Measurements from ENCODE around the gene METTL26.

The METTL26 gene

DNA sequence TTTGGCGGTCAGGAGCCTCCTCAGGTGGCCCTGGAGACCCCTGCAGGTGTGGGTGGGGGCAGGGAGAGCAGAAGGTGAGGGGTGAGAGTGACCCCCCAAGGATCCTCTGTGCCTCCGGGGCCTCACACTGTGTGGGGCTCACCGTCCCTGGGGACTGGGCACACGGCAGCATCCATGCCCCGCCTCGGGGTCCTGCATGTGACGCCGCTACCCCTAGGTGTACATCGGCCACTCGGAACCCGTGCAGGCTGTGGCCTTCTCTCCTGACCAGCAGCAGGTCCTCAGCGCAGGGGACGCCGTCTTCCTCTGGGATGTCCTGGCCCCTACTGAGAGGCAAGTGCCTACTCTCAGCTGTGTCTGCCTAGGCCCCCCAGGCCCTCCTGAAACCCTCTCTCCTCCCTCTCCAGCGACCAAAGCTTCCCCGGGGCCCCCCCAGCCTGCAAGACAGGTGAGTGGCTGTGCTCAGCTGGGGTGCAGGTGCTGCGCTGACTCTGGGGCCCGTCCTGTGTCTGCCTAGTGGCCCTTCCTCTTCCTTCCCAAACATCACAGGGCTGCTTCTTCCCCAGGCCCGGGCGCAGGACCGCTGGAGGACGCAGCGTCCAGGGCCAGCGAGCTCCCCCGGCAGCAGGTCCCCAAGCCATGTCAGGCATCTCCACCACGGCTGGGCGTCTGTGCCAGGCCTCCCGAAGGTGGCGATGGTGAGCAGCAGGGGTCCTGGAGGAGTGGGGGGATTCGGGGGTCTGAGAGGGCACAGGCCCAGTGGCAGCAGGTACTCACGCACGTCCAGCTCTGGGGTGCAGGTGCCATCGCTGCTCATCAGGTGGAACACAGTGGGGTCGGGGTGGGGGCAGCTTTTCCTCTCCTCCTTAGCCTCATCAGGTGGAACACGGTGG lies 22.8 kb upstream of the METTL26 start:
- no peak for DNase-seq

DNA sequence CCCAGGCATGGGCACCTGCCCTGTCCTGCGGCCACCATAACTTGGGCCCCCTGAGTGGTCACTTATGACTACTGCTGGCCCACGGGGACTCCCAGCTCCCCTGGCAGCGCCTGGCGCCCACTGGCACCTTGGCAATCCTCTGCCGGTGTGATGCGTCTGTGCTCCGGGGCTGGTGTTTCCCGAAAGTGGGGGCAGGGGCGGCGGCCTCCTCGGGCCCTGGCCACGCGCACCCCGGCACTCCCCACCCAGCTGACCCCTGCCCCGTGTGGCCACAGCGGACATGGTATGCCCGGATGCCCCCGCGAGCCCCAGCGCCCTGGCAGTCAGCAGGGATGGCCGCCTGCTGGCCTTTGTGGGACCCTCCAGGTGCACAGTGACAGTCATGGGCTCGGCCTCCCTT lies 21.4 kb upstream of the METTL26 start:
- no peak for DNase-seq

- no peak for DNase-seq
Measured at GRCh38 chr16:654034-654433, 17.9 kb upstream of the METTL26 start.

DNA sequence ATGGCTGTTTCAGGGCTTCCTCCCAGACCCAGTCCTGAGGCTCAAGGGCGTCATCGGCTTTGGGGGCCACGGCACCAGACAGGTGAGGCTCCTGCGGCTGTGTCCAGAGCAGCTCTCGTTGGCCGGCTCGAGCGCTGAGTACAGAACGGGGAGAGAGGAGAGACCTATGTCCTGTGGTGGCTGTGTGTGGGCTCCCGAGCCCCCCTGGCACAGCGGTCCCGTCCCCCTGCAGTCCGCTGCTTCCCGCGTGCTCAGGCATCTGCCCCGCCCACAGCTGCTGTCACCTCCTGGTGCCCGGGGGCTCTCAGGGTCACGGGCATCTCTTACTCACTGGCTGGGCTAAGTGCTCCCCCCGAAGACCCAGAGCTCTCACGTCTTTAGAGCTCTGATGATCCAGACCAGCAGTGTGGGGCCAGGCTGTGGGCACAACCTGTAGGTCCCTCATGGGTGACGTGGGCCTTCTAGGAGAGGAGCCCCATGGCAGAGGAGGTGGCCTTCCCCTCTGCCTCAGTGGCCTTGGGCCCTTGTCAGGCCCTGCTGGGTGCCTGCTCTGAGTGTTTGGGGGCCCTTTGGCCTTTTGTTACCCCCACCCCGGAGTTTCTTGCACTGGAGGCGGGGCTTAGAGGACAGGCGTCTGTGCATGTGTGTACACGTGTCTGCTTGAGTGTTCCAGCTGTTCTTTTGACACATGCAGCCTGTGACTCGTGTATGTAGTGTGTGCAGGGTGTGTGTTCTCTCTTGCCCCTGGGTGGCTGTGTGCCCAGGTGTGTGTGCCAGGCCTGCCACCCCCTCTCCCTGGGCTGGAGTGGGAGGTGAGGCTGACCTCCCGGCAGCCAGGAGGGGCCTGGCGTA lies 16.6 kb upstream of the METTL26 start:
- DNase-seq, result no peak

DNA sequence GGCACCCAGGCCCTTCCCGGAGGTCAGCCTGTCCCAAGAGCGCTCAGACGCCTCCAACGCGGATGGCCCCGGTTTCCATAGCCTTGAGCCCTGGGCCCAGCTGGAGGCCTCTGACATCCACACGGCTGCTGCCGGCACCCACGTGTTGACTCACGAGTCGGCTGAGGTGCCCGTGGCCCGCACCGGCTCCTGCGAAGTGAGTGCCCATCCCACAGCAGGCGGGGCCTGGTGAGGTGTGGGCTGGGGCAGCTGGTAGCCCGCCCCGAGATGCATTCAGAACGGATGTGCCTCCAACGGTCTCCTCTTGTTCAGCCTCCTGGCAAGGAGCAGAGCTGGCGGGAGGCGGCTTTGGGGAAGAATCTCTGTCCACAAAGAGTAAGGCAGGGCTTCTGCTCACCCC lies 15.7 kb upstream of the METTL26 start:
- DNase-seq, result no peak

GRCh38 chr16:649631-650030 lies 13.5 kb upstream of the METTL26 start:
- DNase-seq, result no peak

DNA sequence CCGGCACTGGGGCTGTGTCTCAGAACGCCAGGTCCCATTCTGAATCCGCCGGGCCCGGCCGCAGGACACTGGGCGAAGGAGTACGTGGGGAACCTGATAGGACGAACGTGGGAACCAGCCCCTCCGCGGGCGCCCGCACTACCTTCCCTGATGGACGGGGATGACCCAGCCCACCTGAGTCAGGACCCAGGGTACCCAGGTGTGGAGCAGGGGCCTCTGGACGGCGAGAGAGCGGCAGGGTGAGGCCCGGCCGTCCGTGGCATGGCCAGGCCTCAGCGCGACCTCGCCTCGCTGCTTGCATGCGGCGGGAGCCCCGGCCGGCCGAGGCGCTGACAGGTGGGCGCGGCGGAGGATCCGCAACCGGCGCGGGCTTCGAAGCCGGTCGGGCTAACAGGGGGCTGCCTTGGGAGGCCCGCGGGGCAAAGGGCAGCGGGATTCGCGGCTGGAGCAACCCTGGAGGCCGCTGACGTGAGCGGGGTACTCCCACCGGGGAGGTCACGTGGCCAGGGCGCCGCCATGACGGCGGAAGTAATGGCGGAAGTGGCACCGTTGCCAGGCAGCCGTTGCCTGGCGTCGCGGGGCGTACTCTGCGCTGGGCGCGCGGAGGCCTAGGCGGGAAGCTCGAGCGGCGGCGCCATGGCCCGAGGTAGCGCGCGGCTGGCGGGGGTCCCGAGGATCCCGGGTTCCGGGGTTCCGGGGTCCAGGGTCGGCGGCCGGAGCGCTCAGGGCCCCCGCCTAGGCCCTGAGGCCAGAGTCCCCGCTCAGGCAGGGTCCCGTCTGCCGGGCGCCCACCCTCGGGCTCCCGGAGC lies 12.9 kb upstream of the METTL26 start, which contains the start of gene WDR90:
Gene WDR90, plus strand, starts transcription at position 585 of the 809 bp plus-strand sequence. Its CDS starts 52 bp downstream, at position 637.
- DNase-seq, result peak; percentile 63 to 90

- DNase-seq, result peak; percentile 47 to 64
Measured at GRCh38 chr16:648071-648780, 12.1 kb upstream of the METTL26 start.

GRCh38 chr16:647173-647902 lies 11.2 kb upstream of the METTL26 start:
- no peak for DNase-seq

- DNase-seq, result no peak
Measured at GRCh38 chr16:646679-647172, 10.6 kb upstream of the METTL26 start.

- DNase-seq, result no peak
Measured at GRCh38 chr16:645852-646678, 10.0 kb upstream of the METTL26 start.

GRCh38 chr16:644556-644955 lies 8.5 kb upstream of the METTL26 start:
- no peak for DNase-seq

DNA sequence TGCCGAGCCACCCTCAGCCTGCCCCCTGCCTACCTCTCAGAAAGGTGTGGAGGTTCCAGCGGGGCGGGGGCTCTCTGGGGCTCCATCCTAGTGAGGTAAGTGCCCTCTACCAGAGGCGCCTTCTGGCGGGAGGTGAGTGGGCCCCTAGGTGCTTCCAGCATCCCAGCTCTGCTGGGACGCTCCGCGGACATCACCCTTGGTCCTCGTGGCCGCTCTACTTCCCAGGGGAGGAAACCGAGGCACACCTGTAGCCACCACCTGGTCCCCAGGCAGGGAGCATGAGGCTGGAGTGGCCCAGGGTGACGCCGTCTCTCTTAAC lies 6.9 kb upstream of the METTL26 start:
- DNase-seq, result no peak

- DNase-seq, result peak in 1 of 2 experiments; percentile 40
Measured at GRCh38 chr16:642189-643049, 6.3 kb upstream of the METTL26 start.

- DNase-seq, result peak; percentile 50 to 84
Measured at GRCh38 chr16:641326-642188, 5.5 kb upstream of the METTL26 start, which contains the start of gene MCRIP2. Gene MCRIP2, plus strand, starts transcription at chr16:641828. Its CDS starts 164 bp downstream, at chr16:641992.

- DNase-seq, result no peak
Measured at GRCh38 chr16:640614-641013, 4.5 kb upstream of the METTL26 start.

GRCh38 chr16:638836-639235 lies 2.7 kb upstream of the METTL26 start:
- no peak for DNase-seq

- DNase-seq, result no peak
Measured at GRCh38 chr16:638034-638543, 2.0 kb upstream of the METTL26 start.

Data from NCI-H524 (cell line).